K562 (cell line): ENCODE data around the gene RNU2-63P. TPM values are rescaled to one million over a fixed set of nuclear protein-coding genes. Genes with fewer than 3 reads are reported as not detected.

Source experiments
- ATAC-seq: fragments of 200-7000 bp; cut with Tn5 transposase; 3 replicates; pipeline ENCODE4 v1.9.1; 2020; ENCODE audit warnings: moderate library complexity
- BruUV-seq: library from RNA; stranded (reverse); fragments of 400-500 nt; replicated peaks from 2 replicates; lab custom pipeline; 2021; lab: Mats Ljungman, UMichigan
- CTCF ChIA-PET: fragments of 300-600 bp; formaldehyde crosslinking; extraction: SDS; loops from one replicate; lab custom pipeline; 2021; ENCODE audit warnings: low intra/inter-chr PET ratio; lab: Yijun Ruan, JAX
- POLR2A ChIA-PET: fragments of 300-600, 350-650 bp; sonication (Branson Sonifier 250); formaldehyde crosslinking; extraction: SDS; loops from one replicate; lab custom pipeline; 2021; ENCODE audit warnings: antibody characterized with exemption, inconsistent platforms; lab: Yijun Ruan, JAX
- DNase-seq, 4 experiments: peaks; one replicate each; pipeline versions ENCODE4 v3.0.0 to v3.0.0-alpha.2; 2011 to 2018; ENCODE audit warnings: low spot score in 3 of 4, mixed read lengths in 3 of 4; ENCODE audit errors: extremely low read depth in 1 of 4
- FAIRE-seq: peaks from 2 replicates; lab custom pipeline; 2011; peaks lifted over from hg19 to GRCh38; lab: Jason Lieb, UNC
- H2AFZ ChIP-seq: 2 replicates; pipeline ENCODE4 v1.6.0; 2011; ENCODE audit warnings: low read depth, low read length, control low read depth, inconsistent platforms
- H3K27ac ChIP-seq: fragments of 200-600 bp; 3 replicates; pipeline ENCODE4 v1.8.0; 2011; ENCODE audit warnings: low read depth, mild to moderate bottlenecking, control low read depth, inconsistent platforms, low read length, moderate library complexity, mixed read lengths; ENCODE audit errors: extremely low read depth
- H3K27me3 ChIP-seq, 2 experiments: fragments of 300-600 bp in 1 of 2; 2 replicates in 1 of 2; 3 replicates in 1 of 2; pipeline versions ENCODE4 v1.6.0 to v1.8.0; 2011; ENCODE audit warnings: inconsistent platforms in 2 of 2, low read length in 2 of 2, mild to moderate bottlenecking in 1 of 2, mixed read lengths in 1 of 2, moderate library complexity in 1 of 2; ENCODE audit not compliant: control insufficient read depth in 2 of 2, insufficient read depth in 2 of 2
- H3K36me3 ChIP-seq: fragments of 300-600 bp; 3 replicates; pipeline ENCODE4 v1.8.0; 2011; ENCODE audit warnings: mild to moderate bottlenecking, low read length, inconsistent platforms; ENCODE audit not compliant: control insufficient read depth, insufficient read depth
- H3K4me1 ChIP-seq, 2 experiments: fragments of 200-600 bp in 1 of 2; replicated peaks in 1 of 2; 2 replicates in 1 of 2; 3 replicates in 1 of 2; pipeline versions ENCODE4 v1.5.1 to v1.8.0; 2011; ENCODE audit warnings: inconsistent platforms in 2 of 2, low read length in 2 of 2, mild to moderate bottlenecking in 1 of 2, mixed read lengths in 1 of 2, moderate library complexity in 1 of 2; ENCODE audit not compliant: control insufficient read depth in 2 of 2, insufficient read depth in 2 of 2
- H3K4me2 ChIP-seq: 2 replicates; pipeline ENCODE4 v1.6.1; 2011; ENCODE audit warnings: low read length, control low read depth, inconsistent platforms, mixed read lengths; ENCODE audit not compliant: insufficient read depth
- H3K4me3 ChIP-seq: fragments of 200-600 bp; sonication (generic), shearing (Covaris generic); 2 replicates; pipeline ENCODE4 v1.5.1; 2016; ENCODE audit warnings: control low read depth, inconsistent platforms
- H3K79me2 ChIP-seq: fragments of 200-600 bp; 3 replicates; pipeline ENCODE4 v1.8.0; 2011; ENCODE audit warnings: low read length, inconsistent platforms; ENCODE audit not compliant: control insufficient read depth, insufficient read depth
- H3K9ac ChIP-seq, 2 experiments: 2 replicates each; pipeline versions ENCODE4 v1.6.0 to v1.6.1; 2011; ENCODE audit warnings: low read depth in 2 of 2, low read length in 2 of 2, control low read depth in 1 of 2, inconsistent platforms in 1 of 2, mild to moderate bottlenecking in 1 of 2, mixed read lengths in 1 of 2; ENCODE audit not compliant: insufficient read depth in 1 of 2
- H3K9me1 ChIP-seq: one replicate; pipeline ENCODE4 v1.6.0; 2011; ENCODE audit warnings: inconsistent platforms, mild to moderate bottlenecking, low read length, moderate library complexity; ENCODE audit not compliant: control insufficient read depth, insufficient read depth
- H3K9me3 ChIP-seq: replicated peaks from 2 replicates; pipeline ENCODE4 v1.5.1; 2011; ENCODE audit warnings: low read depth, low read length, inconsistent platforms; ENCODE audit not compliant: control insufficient read depth, insufficient read depth
- H4K20me1 ChIP-seq: replicated peaks from 2 replicates; pipeline ENCODE4 v1.6.1; 2011; ENCODE audit warnings: low read length, inconsistent platforms, mixed read lengths; ENCODE audit not compliant: control insufficient read depth, insufficient read depth
- DDX20 ChIP-seq: fragments of 450-650 bp; IDR thresholded peaks from 2 replicates; pipeline ENCODE4 v1.6.1; 2016; ENCODE audit warnings: missing genetic modification characterization, low read depth, mild to moderate bottlenecking, missing compliant biosample characterization, moderate library complexity
- E2F3 ChIP-seq: fragments of 250-450 bp; sonication (Bioruptor Pico); IDR thresholded peaks from 2 replicates; pipeline ENCODE4 v1.4.0; 2020; ENCODE audit warnings: mild to moderate bottlenecking
- MITF ChIP-seq: IDR thresholded peaks from 2 replicates; pipeline ENCODE4 v1.6.1; 2014; ENCODE audit warnings: antibody characterized with exemption
- RFX1 ChIP-seq: fragments of 450-650 bp; IDR thresholded peaks from 2 replicates; pipeline ENCODE4 v1.6.1; 2016; ENCODE audit warnings: mild to moderate bottlenecking, moderate library complexity
- ZNF76 ChIP-seq: fragments of 250-450 bp; sonication (Bioruptor Pico); IDR thresholded peaks from 2 replicates; pipeline ENCODE4 v1.4.0; 2020; ENCODE audit warnings: mild to moderate bottlenecking, moderate library complexity, borderline replicate concordance
- WGBS: fragments of 100-300 bp; shearing (Covaris generic); methylation state at CpG from one replicate; pipeline ENCODE4 v1.1.6; 2016; ENCODE audit warnings: low coverage, mixed read lengths; ENCODE audit not compliant: insufficient coverage; ENCODE audit errors: missing lambda C conversion rate; 5-methylcytosine and 5-hydroxymethylcytosine counted together
- in situ Hi-C: fragments of 300-500 bp; cut with MboI; formaldehyde crosslinking; loops from 4 replicates; pipeline ENCODE4 v1.15.0; 2018; ENCODE audit warnings: inconsistent platforms, mixed read lengths
- intact Hi-C: fragments of 100-400 bp; cut with micrococcal nuclease; formaldehyde crosslinking; loops from 2 replicates; pipeline ENCODE4 v1.14.2; 2022
- polyA plus RNA-seq, 8 experiments: library from polyadenylated mRNA; depleted of rRNA in 4 of 8; stranded (reverse) in 5 of 8; unstranded in 3 of 8; fragments of >200 nt; fragmentation: Nextera tagmentation in 2 of 8; fragmentation: Illumina TruSeq in 1 of 8; extraction: Ambion mirVana in 2 of 8; extraction: Trizol in 1 of 8; gene quantifications; 2 replicates each; pipeline versions ENCODE4 v1.2.1 to v1.2.3, GENCODE V29; 2011 to 2014; ENCODE audit warnings: inconsistent platforms in 1 of 8, missing spikeins in 1 of 8
- total RNA-seq, 7 experiments: library from RNA; depleted of rRNA in 6 of 7; stranded (reverse); fragments of >200 nt in 6 of 7; fragmentation: Illumina TruSeq in 2 of 7; extraction: Trizol in 2 of 7; gene quantifications; 2 replicates each; pipeline versions ENCODE4 v1.2.1 to v1.2.3, GENCODE V29; 2011 to 2021; ENCODE audit warnings: low replicate concordance in 1 of 7

Gene RNU2-63P
- total and polyA plus RNA-seq, 9 of the 15 experiments (the other 6 are each of a cell fraction or from before 2014, with no cell fraction given) = 5.8 to 253 (median 169) TPM; not detected in 4

GRCh38 chr2:88018909-88019308, 2.6 kb upstream of the RNU2-63P start:
- CTCF ChIA-PET = no interaction called here
- Histone ChIP-seq H3K9me1 (no peaks in the 10 kb centered on the region), H3K36me3 (no peaks in the 10 kb centered on the region), H3K9ac (no peak overlapping the region), H3K27ac (no peak overlapping the region), H3K9me3 (peaks cover 2% of the 10 kb centered on the region; the same call in 1 of the 2 replicates), H3K79me2 (no peaks in the 10 kb centered on the region), H3K4me2 (no peak overlapping the region)
- intact Hi-C loops = loop anchor here (5.0 kb wide), 1 partner anchor 143 kb away; no protein-coding TSS in a partner anchor
- POLR2A ChIA-PET = no interaction called here
- no peak for FAIRE-seq
- no TSS peak for BruUV-seq
- TF ChIP-seq E2F3 (CRISPR knock-in tag) (no peak), ZNF76 (CRISPR knock-in tag) (no peak), RFX1 (no peak), DDX20 (no peak), MITF (no peak)
- TF ChIP-seq, all 486 proteins: peak for 0
- H2AFZ ChIP-seq = no peak overlapping the region
- WGBS = 71% methylated on average over 6 of the region's 6 CpGs
- H3K27me3 ChIP-seq = no peaks in the 10 kb centered on the region
- no peak for ATAC-seq
- H4K20me1 ChIP-seq = no peaks in the 10 kb centered on the region; the same call in 1 of the 2 replicates
- in situ Hi-C loops = loop anchor here (10.0 to 25.0 kb wide), 3 partner anchors 136 to 782 kb away; no protein-coding TSS in a partner anchor
- peaks cover 17% of the 10 kb centered on the region in 2 experiments; a peak in 4 of 5 replicates for H3K4me1 ChIP-seq
- DNase-seq = no peak
- H3K4me3 ChIP-seq = no peak overlapping the region
